Ishikawa (cell line): Measurements from ENCODE around the gene MID1.

Experiments
- CEBPB ChIP-seq: IDR thresholded peaks from 2 replicates; pipeline ENCODE4 v1.6.1; 2012
- CREB1 ChIP-seq: IDR thresholded peaks from 2 replicates; pipeline ENCODE4 v1.6.1; 2012; ENCODE audit warnings: low read depth
- EGR1 ChIP-seq: IDR thresholded peaks from 2 replicates; pipeline ENCODE4 v1.6.1; 2012
- EP300 ChIP-seq: IDR thresholded peaks from 2 replicates; pipeline ENCODE4 v1.6.1; 2012; ENCODE audit warnings: borderline replicate concordance
- FOXM1 ChIP-seq: IDR thresholded peaks from 2 replicates; pipeline ENCODE4 v1.6.1; 2012; ENCODE audit warnings: low read depth, borderline replicate concordance
- NFIC ChIP-seq: IDR thresholded peaks from 2 replicates; pipeline ENCODE4 v1.6.1; 2012
- RAD21 ChIP-seq: IDR thresholded peaks from 2 replicates; pipeline ENCODE4 v1.6.1; 2012; ENCODE audit warnings: low read depth
- TAF1 ChIP-seq: IDR thresholded peaks from 2 replicates; pipeline ENCODE4 v1.6.1; 2012; ENCODE audit warnings: low read depth, mild to moderate bottlenecking
- TCF12 ChIP-seq: IDR thresholded peaks from 2 replicates; pipeline ENCODE4 v1.6.1; 2012; ENCODE audit warnings: low read depth
- TEAD4 ChIP-seq: IDR thresholded peaks from 2 replicates; pipeline ENCODE4 v1.6.1; 2012
- YY1 ChIP-seq: IDR thresholded peaks from 2 replicates; pipeline ENCODE4 v1.6.1; 2012; ENCODE audit warnings: low read depth
- ZBTB7A ChIP-seq: IDR thresholded peaks from 2 replicates; pipeline ENCODE4 v1.6.1; 2012; ENCODE audit warnings: low read depth
- TF ChIP-seq, protein P1 (sequence below): IDR thresholded peaks from 2 replicates; pipeline ENCODE4 v1.6.1; 2012
- TF ChIP-seq, protein P2 (sequence below): IDR thresholded peaks from 2 replicates; pipeline ENCODE4 v1.6.1; 2012; ENCODE audit warnings: low read depth, mild to moderate bottlenecking
- TF ChIP-seq, protein P3 (sequence below): IDR thresholded peaks from 2 replicates; pipeline ENCODE4 v1.6.1; 2012

The MID1 gene

DNA sequence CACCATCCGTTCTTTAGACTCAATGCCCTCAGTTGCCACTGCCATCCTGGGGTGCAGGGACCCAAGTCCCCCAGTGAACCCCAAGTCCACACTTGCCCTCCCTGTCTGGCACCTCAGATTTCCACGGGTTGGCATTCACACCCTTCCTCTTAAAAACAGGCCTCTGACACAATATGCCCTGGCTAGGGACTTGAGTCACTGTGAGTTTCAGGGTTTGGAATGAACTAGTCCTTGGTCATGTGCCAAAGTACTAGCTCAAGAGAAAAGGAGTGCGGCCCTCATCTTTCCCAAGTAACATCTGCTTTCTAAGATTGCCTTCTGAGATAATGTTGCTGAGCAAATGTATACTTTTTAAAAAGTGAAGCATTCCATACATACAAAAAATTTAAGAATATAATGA is 134.0 kb downstream of the MID1 start:
- TF ChIP-seq YY1 (no peak), TAF1 (no peak), EGR1 (no peak), NFIC (no peak), TEAD4 (no peak), FOXM1 (no peak), CEBPB (no peak), CREB1 (no peak), RAD21 (no peak)

DNA sequence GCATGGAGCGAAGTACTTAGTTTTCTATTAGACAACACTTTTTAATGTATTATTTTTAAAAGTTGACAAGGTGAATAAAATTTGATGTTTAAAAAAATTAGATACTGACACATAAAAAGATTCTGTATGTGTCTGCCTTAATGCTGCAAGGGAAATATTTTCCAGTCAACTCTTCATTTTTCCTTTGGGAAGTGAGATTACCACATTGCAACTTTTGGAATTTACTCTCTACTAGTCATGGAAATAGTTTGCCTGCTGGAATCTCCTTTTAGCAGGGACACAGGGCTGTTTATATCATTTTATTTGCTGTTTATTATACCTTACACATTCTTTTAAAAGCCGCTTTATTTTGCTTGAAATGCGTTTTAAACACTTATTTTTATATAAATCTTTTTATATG is 135.1 kb downstream of the MID1 start:
- TF ChIP-seq, protein P1, sequence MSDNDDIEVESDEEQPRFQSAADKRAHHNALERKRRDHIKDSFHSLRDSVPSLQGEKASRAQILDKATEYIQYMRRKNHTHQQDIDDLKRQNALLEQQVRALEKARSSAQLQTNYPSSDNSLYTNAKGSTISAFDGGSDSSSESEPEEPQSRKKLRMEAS, result no peak
- TF ChIP-seq FOXM1 (no peak), EGR1 (no peak), TCF12 (no peak), EP300 (no peak), RAD21 (no peak), ZBTB7A (no peak), NFIC (no peak), TEAD4 (no peak), YY1 (no peak), CREB1 (no peak), CEBPB (no peak), TAF1 (no peak)
- TF ChIP-seq, protein P2, sequence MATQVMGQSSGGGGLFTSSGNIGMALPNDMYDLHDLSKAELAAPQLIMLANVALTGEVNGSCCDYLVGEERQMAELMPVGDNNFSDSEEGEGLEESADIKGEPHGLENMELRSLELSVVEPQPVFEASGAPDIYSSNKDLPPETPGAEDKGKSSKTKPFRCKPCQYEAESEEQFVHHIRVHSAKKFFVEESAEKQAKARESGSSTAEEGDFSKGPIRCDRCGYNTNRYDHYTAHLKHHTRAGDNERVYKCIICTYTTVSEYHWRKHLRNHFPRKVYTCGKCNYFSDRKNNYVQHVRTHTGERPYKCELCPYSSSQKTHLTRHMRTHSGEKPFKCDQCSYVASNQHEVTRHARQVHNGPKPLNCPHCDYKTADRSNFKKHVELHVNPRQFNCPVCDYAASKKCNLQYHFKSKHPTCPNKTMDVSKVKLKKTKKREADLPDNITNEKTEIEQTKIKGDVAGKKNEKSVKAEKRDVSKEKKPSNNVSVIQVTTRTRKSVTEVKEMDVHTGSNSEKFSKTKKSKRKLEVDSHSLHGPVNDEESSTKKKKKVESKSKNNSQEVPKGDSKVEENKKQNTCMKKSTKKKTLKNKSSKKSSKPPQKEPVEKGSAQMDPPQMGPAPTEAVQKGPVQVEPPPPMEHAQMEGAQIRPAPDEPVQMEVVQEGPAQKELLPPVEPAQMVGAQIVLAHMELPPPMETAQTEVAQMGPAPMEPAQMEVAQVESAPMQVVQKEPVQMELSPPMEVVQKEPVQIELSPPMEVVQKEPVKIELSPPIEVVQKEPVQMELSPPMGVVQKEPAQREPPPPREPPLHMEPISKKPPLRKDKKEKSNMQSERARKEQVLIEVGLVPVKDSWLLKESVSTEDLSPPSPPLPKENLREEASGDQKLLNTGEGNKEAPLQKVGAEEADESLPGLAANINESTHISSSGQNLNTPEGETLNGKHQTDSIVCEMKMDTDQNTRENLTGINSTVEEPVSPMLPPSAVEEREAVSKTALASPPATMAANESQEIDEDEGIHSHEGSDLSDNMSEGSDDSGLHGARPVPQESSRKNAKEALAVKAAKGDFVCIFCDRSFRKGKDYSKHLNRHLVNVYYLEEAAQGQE, result no peak
- TF ChIP-seq, protein P3, sequence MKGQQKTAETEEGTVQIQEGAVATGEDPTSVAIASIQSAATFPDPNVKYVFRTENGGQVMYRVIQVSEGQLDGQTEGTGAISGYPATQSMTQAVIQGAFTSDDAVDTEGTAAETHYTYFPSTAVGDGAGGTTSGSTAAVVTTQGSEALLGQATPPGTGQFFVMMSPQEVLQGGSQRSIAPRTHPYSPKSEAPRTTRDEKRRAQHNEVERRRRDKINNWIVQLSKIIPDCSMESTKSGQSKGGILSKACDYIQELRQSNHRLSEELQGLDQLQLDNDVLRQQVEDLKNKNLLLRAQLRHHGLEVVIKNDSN, result no peak

DNA sequence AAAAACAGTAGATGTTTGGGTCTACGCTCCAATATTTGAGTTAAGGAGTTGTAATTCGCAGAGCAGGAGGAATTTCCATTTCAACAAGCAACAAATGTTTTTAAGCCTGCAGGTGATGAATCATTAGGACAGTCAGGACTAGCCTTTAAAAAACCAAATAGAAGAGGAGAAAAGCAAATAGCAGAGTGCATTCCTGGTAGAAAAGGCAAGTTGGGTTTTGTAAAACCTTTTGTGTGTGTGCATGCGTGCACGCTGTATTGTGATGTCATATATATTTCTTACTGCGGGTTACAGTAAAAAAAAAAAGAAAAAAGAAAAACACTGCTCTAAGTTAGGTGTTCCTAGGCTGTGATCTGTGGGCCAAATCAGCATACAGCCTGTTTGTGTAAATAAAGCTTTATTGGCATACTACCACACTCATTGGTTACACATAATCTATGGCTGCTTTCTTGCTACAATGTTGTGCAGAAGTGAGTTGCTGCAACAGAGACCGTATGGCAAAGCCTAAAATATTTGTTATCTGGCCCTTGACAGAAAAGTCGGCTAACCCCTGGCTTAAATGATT is 135.6 kb downstream of the MID1 start:
- TF ChIP-seq, protein P3, result no peak
- TF ChIP-seq NFIC (no peak), YY1 (no peak), EP300 (no peak), ZBTB7A (no peak), RAD21 (no peak), TCF12 (no peak), CREB1 (no peak), EGR1 (no peak)
- TF ChIP-seq, protein P2, result no peak

DNA sequence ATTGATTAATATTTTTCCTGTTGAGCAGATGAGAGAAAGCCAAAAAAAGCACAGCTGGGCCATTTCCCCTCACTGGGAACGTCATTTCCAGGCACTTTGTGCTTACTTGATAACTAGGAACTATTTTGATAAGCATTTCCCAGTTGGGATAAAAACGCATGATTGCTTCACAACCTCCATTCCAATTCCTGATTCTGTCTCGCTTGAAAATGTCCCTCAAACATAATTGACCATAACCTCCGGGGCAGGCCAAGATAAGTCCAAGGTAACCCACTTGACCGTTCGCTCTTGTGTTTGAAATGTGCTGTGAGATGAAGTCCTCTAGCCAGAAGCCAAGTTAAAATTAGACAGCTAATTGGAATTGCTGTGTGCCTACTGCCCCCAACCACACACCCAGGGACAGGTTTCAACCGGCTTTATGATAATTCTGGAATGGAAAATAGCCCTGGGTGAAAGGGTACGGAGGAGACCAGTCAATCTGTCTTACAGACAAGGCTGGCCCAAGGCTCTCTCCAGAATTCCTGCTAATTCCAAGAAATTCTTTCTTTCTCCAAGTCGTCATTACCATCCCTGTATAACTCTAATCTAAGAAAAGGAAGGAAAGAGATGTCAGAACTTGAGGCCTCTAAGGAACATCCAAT is 137.1 kb downstream of the MID1 start:
- TF ChIP-seq RAD21 (no peak), CREB1 (no peak), CEBPB (no peak), EGR1 (no peak), EP300 (no peak), TEAD4 (no peak)

DNA sequence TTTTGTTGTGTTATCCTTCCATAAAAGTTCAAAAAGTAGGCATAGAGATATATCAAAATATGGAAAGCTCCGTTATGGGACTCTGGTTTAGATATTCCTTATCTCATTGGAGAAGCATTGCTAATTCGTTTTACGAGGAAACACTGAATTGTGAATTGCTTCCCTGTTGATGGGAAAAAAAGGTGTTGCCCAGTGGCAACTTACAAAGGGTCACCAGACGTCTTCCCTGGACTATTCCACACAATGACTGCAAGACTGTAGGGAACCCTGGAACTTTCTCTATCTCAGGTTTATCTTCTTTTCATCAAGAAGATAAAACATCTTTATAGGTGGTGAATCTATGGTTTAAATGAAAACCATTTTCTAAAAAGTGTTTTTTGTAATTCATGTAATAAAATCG is 137.7 kb downstream of the MID1 start:
- TF ChIP-seq CREB1 (no peak), TAF1 (no peak), TCF12 (no peak), CEBPB (no peak), EGR1 (no peak), TEAD4 (no peak), EP300 (no peak)

DNA sequence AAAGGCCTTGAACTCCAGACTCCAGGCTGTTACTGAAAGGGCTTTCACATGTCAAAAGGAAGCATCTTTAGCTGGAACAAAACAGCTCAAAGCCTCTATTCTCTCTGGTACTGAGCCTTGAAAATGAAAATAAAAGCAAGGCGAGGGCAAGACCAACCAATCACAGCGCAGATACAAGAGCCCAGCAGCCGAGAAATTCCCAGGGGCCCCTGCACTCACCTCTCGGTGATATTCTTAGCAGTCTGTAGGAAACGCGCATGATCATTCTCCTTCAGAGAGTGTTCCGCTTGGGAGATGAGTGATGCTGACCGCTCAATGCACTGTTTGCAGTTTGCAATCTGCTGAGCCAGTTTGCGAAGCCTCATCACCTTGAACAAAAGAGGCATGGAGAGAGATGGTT is 138.1 kb downstream of the MID1 start:
- TF ChIP-seq, protein P1, result no peak
- no peak for TF ChIP-seq ZBTB7A
- TF ChIP-seq, protein P3, result no peak
- no peak for TF ChIP-seq RAD21
- no peak for TF ChIP-seq TAF1
- TF ChIP-seq, protein P2, result no peak
- no peak for TF ChIP-seq EGR1
- no peak for TF ChIP-seq EP300
- TF ChIP-seq CREB1, result no peak
